DMS79 (cell line): ENCODE results near the gene CBY2.
"Not testable (repeated sequence)": the region's sequence is repeated elsewhere in the genome, so short reads cannot be mapped to it uniquely, and the experiment has no call there.

Experiments used
- DNase-seq: peaks from one replicate; lab custom pipeline; 2025; lab: John Stamatoyannopoulos, UW

The CBY2 gene

GRCh38 chr13:45747071-45747470 is 45.0 kb downstream of the CBY2 start:
- DNase-seq = no peak

- DNase-seq = no peak
Observed at GRCh38 chr13:45748941-45749759, 47.0 kb downstream of the CBY2 start.

GRCh38 chr13:45750566-45750965 is 48.4 kb downstream of the CBY2 start:
- DNase-seq = no peak

GRCh38 chr13:45751885-45752284 is 49.8 kb downstream of the CBY2 start:
- no peak for DNase-seq

- DNase-seq = no peak
Observed at GRCh38 chr13:45752510-45752909, 50.4 kb downstream of the CBY2 start.

- not testable (repeated sequence) for DNase-seq
Observed at GRCh38 chr13:45756498-45756897, 54.4 kb downstream of the CBY2 start.

- not testable (repeated sequence) for DNase-seq
Observed at GRCh38 chr13:45757589-45757988, 55.5 kb downstream of the CBY2 start.

- no peak for DNase-seq
Observed at GRCh38 chr13:45763419-45763818, 61.3 kb downstream of the CBY2 start.
